Putamen (tissue), 1 donor: Measurements from ENCODE around the gene RPS6KA2.
A peak's percentile ranks its signal among the peaks of the same experiment; 100 is the strongest.

Experiments used
- DNase-seq: peaks from one replicate; pipeline ENCODE4 v3.0.0-alpha.2; 2016; ENCODE audit warnings: low spot score

RPS6KA2 gene

GRCh38 chr6:166488076-166488685, 138.9 kb downstream of the RPS6KA2 start:
- peak; percentile 71 for DNase-seq

- DNase-seq = no peak
These were observed 139.9 kb downstream of the RPS6KA2 start for GRCh38 chr6:166487148-166487547.

- no peak for DNase-seq
These were observed 140.5 kb downstream of the RPS6KA2 start for GRCh38 chr6:166486536-166486880.

- DNase-seq = no peak
These were observed 141.2 kb downstream of the RPS6KA2 start for GRCh38 chr6:166485651-166486535.

- DNase-seq = peak; percentile 86
These were observed 142.2 kb downstream of the RPS6KA2 start for GRCh38 chr6:166484863-166485262.

GRCh38 chr6:166483573-166484250, 143.3 kb downstream of the RPS6KA2 start:
- DNase-seq = no peak

GRCh38 chr6:166483026-166483425, 144.0 kb downstream of the RPS6KA2 start:
- no peak for DNase-seq

GRCh38 chr6:166478782-166479592, 148.1 kb downstream of the RPS6KA2 start:
- DNase-seq = no peak

GRCh38 chr6:166477647-166478365, 149.2 kb downstream of the RPS6KA2 start:
- no peak for DNase-seq

- DNase-seq = no peak
These were observed 150.3 kb downstream of the RPS6KA2 start for GRCh38 chr6:166476634-166477215.

GRCh38 chr6:166476061-166476591, 150.9 kb downstream of the RPS6KA2 start:
- DNase-seq = no peak

- DNase-seq = no peak
These were observed 152.1 kb downstream of the RPS6KA2 start for GRCh38 chr6:166474721-166475565.

- DNase-seq = peak; percentile 66
These were observed 153.0 kb downstream of the RPS6KA2 start for GRCh38 chr6:166473886-166474571.

- no peak for DNase-seq
These were observed 154.4 kb downstream of the RPS6KA2 start for GRCh38 chr6:166472636-166473035.

- DNase-seq = no peak
These were observed 155.2 kb downstream of the RPS6KA2 start for GRCh38 chr6:166471797-166472260.

- DNase-seq = no peak
These were observed 156.1 kb downstream of the RPS6KA2 start for GRCh38 chr6:166470863-166471410.

GRCh38 chr6:166470029-166470862, 156.8 kb downstream of the RPS6KA2 start:
- DNase-seq = no peak

GRCh38 chr6:166469426-166469961, 157.6 kb downstream of the RPS6KA2 start:
- no peak for DNase-seq
